MCF 10A (cell line): Measurements from ENCODE around the gene ST6GAL1. TPM values are rescaled to one million over a fixed set of nuclear protein-coding genes. Genes with fewer than 3 reads are reported as not detected.
"Not testable (repeated sequence)": the region's sequence is repeated elsewhere in the genome, so short reads cannot be mapped to it uniquely, and the experiment has no call there.

Experiments used
- BruUV-seq: library from RNA; stranded (reverse); fragments of 400-500 nt; replicated peaks from 2 replicates; lab custom pipeline; 2021; lab: Mats Ljungman, UMichigan
- CTCF ChIA-PET: fragments of 300-600 bp; sonication (Branson Sonifier 250); formaldehyde crosslinking; extraction: SDS; loops from one replicate; lab custom pipeline; 2021; ENCODE audit warnings: antibody characterized with exemption, inconsistent platforms; lab: Yijun Ruan, JAX
- POLR2A ChIA-PET: fragments of 300-600, 350-650 bp; sonication (Branson Sonifier 250); formaldehyde crosslinking; extraction: SDS; loops from one replicate; lab custom pipeline; 2020; ENCODE audit warnings: antibody characterized with exemption, inconsistent platforms; lab: Yijun Ruan, JAX
- DNase-seq: peaks from one replicate; pipeline ENCODE4 v3.0.0-alpha.2; 2018; ENCODE audit not compliant: unreplicated experiment
- H3K27ac Mint-ChIP-seq: one replicate; pipeline ENCODE4 v1.8.0; 2022; ENCODE audit warnings: mild to moderate bottlenecking, low read depth, mixed read lengths; ENCODE audit not compliant: unreplicated experiment
- H3K27me3 Mint-ChIP-seq: one replicate; pipeline ENCODE4 v1.8.0; 2022; ENCODE audit warnings: mixed read lengths; ENCODE audit not compliant: insufficient read depth, unreplicated experiment
- H3K36me3 Mint-ChIP-seq: one replicate; pipeline ENCODE4 v1.8.0; 2022; ENCODE audit warnings: mild to moderate bottlenecking, moderate library complexity, mixed read lengths; ENCODE audit not compliant: insufficient read depth, unreplicated experiment
- H3K4me1 Mint-ChIP-seq: one replicate; pipeline ENCODE4 v1.8.0; 2022; ENCODE audit warnings: mixed read lengths; ENCODE audit not compliant: insufficient read depth, unreplicated experiment
- H3K4me3 Mint-ChIP-seq: one replicate; pipeline ENCODE4 v1.8.0; 2022; ENCODE audit warnings: mild to moderate bottlenecking, moderate library complexity, mixed read lengths; ENCODE audit not compliant: unreplicated experiment
- H3K9me3 Mint-ChIP-seq: one replicate; pipeline ENCODE4 v1.8.0; 2022; ENCODE audit warnings: mixed read lengths; ENCODE audit not compliant: unreplicated experiment
- CTCF ChIP-seq: fragments of 200-600 bp; IDR thresholded peaks from one replicate; pipeline ENCODE4 v1.8.0; 2022; ENCODE audit warnings: antibody characterized with exemption, mild to moderate bottlenecking; ENCODE audit not compliant: unreplicated experiment
- intact Hi-C: fragments of 100-400 bp; cut with micrococcal nuclease; formaldehyde crosslinking; loops from 2 replicates; pipeline ENCODE4 v1.14.1; 2022
- total RNA-seq: library from RNA; stranded (reverse); gene quantifications from 2 replicates; pipeline ENCODE4 v1.2.3, GENCODE V29; 2022

ST6GAL1 gene
- total RNA-seq, 1 experiment from 2014 or later = 18.8 TPM

GRCh38 chr3:186950402-186951093 is 20.2 kb downstream of the ST6GAL1 start:
- H3K9me3 Mint-ChIP-seq = no peaks in the 10 kb centered on the region
- CTCF ChIA-PET = interaction anchor here (0.6 kb wide), 1 partner anchor 101 kb away, joined by 3 read pairs; no protein-coding TSS in a partner anchor

GRCh38 chr3:186951640-186952552 is 21.6 kb downstream of the ST6GAL1 start:
- DNase-seq = no peak
- CTCF ChIA-PET = interaction anchor here (0.6 kb wide), 1 partner anchor 86 kb away, joined by 3 read pairs; no protein-coding TSS in a partner anchor
- no peaks in the 10 kb centered on the region for H3K9me3 Mint-ChIP-seq
- no peaks in the 10 kb centered on the region for H3K27me3 Mint-ChIP-seq
- BruUV-seq = no TSS peak
- H3K27ac Mint-ChIP-seq = no peak overlapping the region
- no peak for TF ChIP-seq CTCF
- POLR2A ChIA-PET = no interaction called here
- H3K36me3 Mint-ChIP-seq = peaks cover 6% of the 10 kb centered on the region
- intact Hi-C loops = no loop called here
- no peak overlapping the region for H3K4me3 Mint-ChIP-seq
- peaks cover 27% of the 10 kb centered on the region for H3K4me1 Mint-ChIP-seq

More at GRCh38 chr3:186950402-186951093, 20.2 kb downstream of the ST6GAL1 start:
- intact Hi-C loops = no loop called here
- no peak for TF ChIP-seq CTCF
- BruUV-seq = no TSS peak
- POLR2A ChIA-PET = interaction anchor here (0.6 kb wide), 2 partner anchors 102 to 232 kb away, joined by 3 read pairs; no protein-coding TSS in a partner anchor
- Mint-ChIP-seq H3K4me1 (peaks cover 27% of the 10 kb centered on the region), H3K4me3 (no peak overlapping the region), H3K27ac (peak overlapping the region; percentile 44), H3K36me3 (no peaks in the 10 kb centered on the region), H3K27me3 (no peaks in the 10 kb centered on the region)
- no peak for DNase-seq

GRCh38 chr3:186953011-186953487 is 22.7 kb downstream of the ST6GAL1 start:
- DNase-seq = no peak

GRCh38 chr3:186953992-186954699 is 23.8 kb downstream of the ST6GAL1 start:
- intact Hi-C loops, CTCF ChIA-PET, H3K27me3 Mint-ChIP-seq, H3K36me3 Mint-ChIP-seq, BruUV-seq, DNase-seq, H3K9me3 Mint-ChIP-seq, H3K27ac Mint-ChIP-seq, H3K4me3 Mint-ChIP-seq: not testable (repeated sequence)
- POLR2A ChIA-PET = interaction anchor here (0.6 kb wide), 1 partner anchor 114 kb away, joined by 3 read pairs; no protein-coding TSS in a partner anchor
- H3K4me1 Mint-ChIP-seq = peaks cover 21% of the 10 kb centered on the region

More at GRCh38 chr3:186953011-186953487, 22.7 kb downstream of the ST6GAL1 start:
- TF ChIP-seq CTCF = no peak
- CTCF ChIA-PET = interaction anchor here (0.6 kb wide), 1 partner anchor 85 kb away, joined by 3 read pairs; no protein-coding TSS in a partner anchor
- POLR2A ChIA-PET = interaction anchor here (0.6 to 0.7 kb wide), 3 partner anchors 10 to 38 kb away, joined by 3 to 4 read pairs (median 3); no protein-coding TSS in a partner anchor
- H3K4me1 Mint-ChIP-seq = peaks cover 27% of the 10 kb centered on the region
- H3K27ac Mint-ChIP-seq = no peak overlapping the region
- no TSS peak for BruUV-seq
- peaks cover 7% of the 10 kb centered on the region for H3K36me3 Mint-ChIP-seq
- no peaks in the 10 kb centered on the region for H3K27me3 Mint-ChIP-seq
- no peaks in the 10 kb centered on the region for H3K9me3 Mint-ChIP-seq
- intact Hi-C loops = no loop called here
- H3K4me3 Mint-ChIP-seq = no peak overlapping the region
